NCI-H2081 treated with DMSO at 0.1 percent for 48 hours (cell line): Measurements from ENCODE around the gene NCKAP5.
"Not testable (repeated sequence)": the region's sequence is repeated elsewhere in the genome, so short reads cannot be mapped to it uniquely, and the experiment has no call there.

ENCODE experiments used
- DNase-seq: peaks from one replicate; lab custom pipeline; 2025; lab: John Stamatoyannopoulos, UW

Gene NCKAP5

GRCh38 chr2:133522204-133522603 lies 46.1 kb downstream of the NCKAP5 start:
- no peak for DNase-seq

- no peak for DNase-seq
These were observed 47.0 kb downstream of the NCKAP5 start for GRCh38 chr2:133521146-133521745.

GRCh38 chr2:133519677-133520076 lies 48.6 kb downstream of the NCKAP5 start:
- DNase-seq: not testable (repeated sequence)

GRCh38 chr2:133518700-133519344 lies 49.4 kb downstream of the NCKAP5 start:
- no peak for DNase-seq

- DNase-seq: no peak
These were observed 50.4 kb downstream of the NCKAP5 start for GRCh38 chr2:133517876-133518275.

GRCh38 chr2:133516405-133517026 lies 51.7 kb downstream of the NCKAP5 start:
- DNase-seq: no peak

GRCh38 chr2:133515271-133515670 lies 53.0 kb downstream of the NCKAP5 start:
- DNase-seq: no peak

- DNase-seq: no peak
These were observed 54.4 kb downstream of the NCKAP5 start for GRCh38 chr2:133513893-133514292.

- DNase-seq: no peak
These were observed 56.1 kb downstream of the NCKAP5 start for GRCh38 chr2:133512121-133512520.

- DNase-seq: no peak
These were observed 56.6 kb downstream of the NCKAP5 start for GRCh38 chr2:133511679-133512078.

GRCh38 chr2:133509777-133510176 lies 58.5 kb downstream of the NCKAP5 start:
- DNase-seq: no peak

- no peak for DNase-seq
These were observed 59.6 kb downstream of the NCKAP5 start for GRCh38 chr2:133508546-133509165.

- DNase-seq: no peak
These were observed 61.3 kb downstream of the NCKAP5 start for GRCh38 chr2:133506996-133507395.

GRCh38 chr2:133504566-133505505 lies 63.4 kb downstream of the NCKAP5 start:
- DNase-seq: no peak

GRCh38 chr2:133503927-133504326 lies 64.3 kb downstream of the NCKAP5 start:
- no peak for DNase-seq

- no peak for DNase-seq
These were observed 64.9 kb downstream of the NCKAP5 start for GRCh38 chr2:133503323-133503722.

GRCh38 chr2:133502678-133503077 lies 65.6 kb downstream of the NCKAP5 start:
- DNase-seq: no peak

GRCh38 chr2:133500917-133501316 lies 67.3 kb downstream of the NCKAP5 start:
- no peak for DNase-seq

GRCh38 chr2:133498662-133499585 lies 69.3 kb downstream of the NCKAP5 start:
- DNase-seq: no peak

GRCh38 chr2:133497951-133498565 lies 70.2 kb downstream of the NCKAP5 start:
- no peak for DNase-seq
